ENCODE data around the gene ING4. TPM values are rescaled to one million over a fixed set of nuclear protein-coding genes. Genes with fewer than 3 reads are reported as not detected.

The ING4 gene
- total RNA-seq, 1 experiment from 2014 or later, result 15.2 TPM

GRCh38 chr12:6701078-6701768 lies 38.3 kb upstream of the ING4 start:
- ChIA-PET CTCF (interaction anchor here (0.6 kb wide), 1 partner anchor 40 kb away, joined by 3 read pairs; no protein-coding TSS in a partner anchor), POLR2A (no interaction called here)
- BruUV-seq (replicated peaks), result no TSS peak
- intact Hi-C loops (cut with micrococcal nuclease), result no loop called here
- no peak for DNase-seq (ENCODE audit: unreplicated experiment)
- Mint-ChIP-seq H3K9me3 (ENCODE audit: unreplicated experiment) (no peaks in the 10 kb centered on the region), H3K27ac (ENCODE audit: low read depth, unreplicated experiment) (no peak overlapping the region), H3K27me3 (ENCODE audit: insufficient read depth, unreplicated experiment) (peaks cover 74% of the 10 kb centered on the region), H3K36me3 (ENCODE audit: insufficient read depth, unreplicated experiment) (no peaks in the 10 kb centered on the region), H3K4me1 (ENCODE audit: insufficient read depth, unreplicated experiment) (peaks cover 8% of the 10 kb centered on the region), H3K4me3 (ENCODE audit: unreplicated experiment) (peak overlapping the region; percentile 1)
- no peak for TF ChIP-seq CTCF (IDR thresholded peaks at IDR 0.05; ENCODE audit: unreplicated experiment)

GRCh38 chr12:6700646-6701051 lies 37.7 kb upstream of the ING4 start, which contains the start of gene PIANP:
TSS of gene PIANP (minus strand) at chr12:6700815. CDS start at chr12:6698061, 2,754 bp downstream.
- POLR2A ChIA-PET, result no interaction called here
- BruUV-seq (replicated peaks), result no TSS peak

GRCh38 chr12:6699989-6700645 lies 37.2 kb upstream of the ING4 start:
- H3K36me3 Mint-ChIP-seq (ENCODE audit: insufficient read depth, unreplicated experiment), result no peaks in the 10 kb centered on the region
- DNase-seq (ENCODE audit: unreplicated experiment), result no peak
- no peaks in the 10 kb centered on the region for H3K9me3 Mint-ChIP-seq (ENCODE audit: unreplicated experiment)
- H3K27me3 Mint-ChIP-seq (ENCODE audit: insufficient read depth, unreplicated experiment), result peaks cover 72% of the 10 kb centered on the region
- peaks cover 8% of the 10 kb centered on the region for H3K4me1 Mint-ChIP-seq (ENCODE audit: insufficient read depth, unreplicated experiment)
- no TSS peak for BruUV-seq (replicated peaks)
- peak overlapping the region; percentile 57 for H3K4me3 Mint-ChIP-seq (ENCODE audit: unreplicated experiment)
- POLR2A ChIA-PET, result no interaction called here
- intact Hi-C loops (cut with micrococcal nuclease), result loop anchor here (5.0 kb wide), 1 partner anchor 138 kb away; no protein-coding TSS in a partner anchor
- no peak overlapping the region for H3K27ac Mint-ChIP-seq (ENCODE audit: low read depth, unreplicated experiment)
- CTCF ChIA-PET, result no interaction called here
- TF ChIP-seq CTCF (IDR thresholded peaks at IDR 0.05; ENCODE audit: unreplicated experiment), result no peak

More at GRCh38 chr12:6700646-6701051, 37.7 kb upstream of the ING4 start, which contains the start of gene PIANP:
- no peak for TF ChIP-seq CTCF (IDR thresholded peaks at IDR 0.05; ENCODE audit: unreplicated experiment)
- peaks cover 8% of the 10 kb centered on the region for H3K4me1 Mint-ChIP-seq (ENCODE audit: insufficient read depth, unreplicated experiment)
- no peak for DNase-seq (ENCODE audit: unreplicated experiment)
- peak within 1 kb of the TSS; percentile 57 for H3K4me3 Mint-ChIP-seq (ENCODE audit: unreplicated experiment)
- H3K27me3 Mint-ChIP-seq (ENCODE audit: insufficient read depth, unreplicated experiment), result peaks cover 74% of the 10 kb centered on the region
- intact Hi-C loops (cut with micrococcal nuclease), result no loop called here
- CTCF ChIA-PET, result no interaction called here
- H3K9me3 Mint-ChIP-seq (ENCODE audit: unreplicated experiment), result no peaks in the 10 kb centered on the region
- no peaks in the 10 kb centered on the region for H3K36me3 Mint-ChIP-seq (ENCODE audit: insufficient read depth, unreplicated experiment)
- H3K27ac Mint-ChIP-seq (ENCODE audit: low read depth, unreplicated experiment), result no peak within 1 kb of the TSS

- Mint-ChIP-seq H3K9me3 (ENCODE audit: unreplicated experiment) (no peaks in the 10 kb centered on the region), H3K27ac (ENCODE audit: low read depth, unreplicated experiment) (no peak overlapping the region), H3K4me1 (ENCODE audit: insufficient read depth, unreplicated experiment) (peaks cover 8% of the 10 kb centered on the region), H3K4me3 (ENCODE audit: unreplicated experiment) (peak overlapping the region; percentile 57), H3K36me3 (ENCODE audit: insufficient read depth, unreplicated experiment) (no peaks in the 10 kb centered on the region), H3K27me3 (ENCODE audit: insufficient read depth, unreplicated experiment) (peaks cover 71% of the 10 kb centered on the region)
- DNase-seq (ENCODE audit: unreplicated experiment), result no peak
- no TSS peak for BruUV-seq (replicated peaks)
- intact Hi-C loops (cut with micrococcal nuclease), result loop anchor here (5.0 kb wide), 1 partner anchor 137 kb away; no protein-coding TSS in a partner anchor
- CTCF ChIA-PET, result interaction anchor here (0.7 to 1.1 kb wide), 2 partner anchors 10 to 64 kb away, joined by 3 to 5 read pairs; partner anchors contain the start of gene ZNF384
- TF ChIP-seq CTCF (IDR thresholded peaks at IDR 0.05; ENCODE audit: unreplicated experiment), result no peak
- POLR2A ChIA-PET, result interaction anchor here (1.3 kb wide), 1 partner anchor 24 kb away, joined by 5 read pairs; the partner anchor contains the start of gene COPS7A
These were observed 36.5 kb upstream of the ING4 start for GRCh38 chr12:6699259-6699988.
